CD4-positive, alpha-beta T cell treated with Interleukin-6 for 4 hours (primary cell): ENCODE results near the gene ADGRB3.
"Not testable (repeated sequence)": the region's sequence is repeated elsewhere in the genome, so short reads cannot be mapped to it uniquely, and the experiment has no call there.

Experiments
- DNase-seq: peaks from one replicate; pipeline ENCODE4 v3.0.0-alpha.2; 2020; ENCODE audit warnings: mixed read lengths

The ADGRB3 gene

GRCh38 chr6:69064226-69064625 lies 429.1 kb downstream of the ADGRB3 start:
- DNase-seq, result no peak

DNA sequence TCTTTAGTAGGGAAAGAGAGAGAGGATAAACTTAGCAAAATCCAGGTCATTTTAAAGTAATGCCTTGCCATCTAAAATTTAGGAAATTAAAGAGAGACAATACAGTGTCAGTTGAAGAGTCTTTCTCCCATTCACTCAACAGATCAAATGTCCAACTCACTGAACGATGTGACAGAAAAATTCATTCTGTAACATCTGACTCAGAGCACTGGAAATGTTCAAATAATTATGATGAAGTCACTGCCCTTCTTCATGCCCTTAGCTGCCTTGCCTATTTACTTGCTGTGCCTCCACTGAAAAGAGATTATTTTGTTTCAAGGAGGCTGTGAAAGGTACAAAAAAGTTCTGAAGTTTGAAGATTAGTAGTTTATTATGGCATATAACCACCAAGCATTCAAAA lies 434.8 kb downstream of the ADGRB3 start:
- DNase-seq, result no peak

GRCh38 chr6:69072796-69073195 lies 437.7 kb downstream of the ADGRB3 start:
- no peak for DNase-seq

- DNase-seq, result no peak
Measured at GRCh38 chr6:69084746-69085335, 449.8 kb downstream of the ADGRB3 start.

DNA sequence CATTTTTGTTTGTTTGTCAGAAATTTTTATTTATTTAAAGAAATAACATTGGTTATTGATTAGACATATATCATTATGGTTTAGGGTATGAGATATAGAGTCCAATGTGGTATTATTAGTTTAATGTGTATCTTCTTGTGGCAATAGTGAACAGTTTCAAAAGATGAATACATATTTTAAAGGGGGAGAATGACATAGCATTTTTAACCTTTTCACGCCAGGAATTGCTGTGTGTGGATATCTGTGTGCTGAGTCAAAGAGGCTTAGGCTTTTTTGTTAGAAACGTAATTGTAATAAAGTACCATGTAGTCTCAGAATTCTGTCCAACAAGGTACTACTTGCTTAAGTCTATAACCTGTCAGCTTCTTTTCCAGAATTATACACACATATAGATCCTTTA lies 451.6 kb downstream of the ADGRB3 start:
- DNase-seq, result no peak

DNA sequence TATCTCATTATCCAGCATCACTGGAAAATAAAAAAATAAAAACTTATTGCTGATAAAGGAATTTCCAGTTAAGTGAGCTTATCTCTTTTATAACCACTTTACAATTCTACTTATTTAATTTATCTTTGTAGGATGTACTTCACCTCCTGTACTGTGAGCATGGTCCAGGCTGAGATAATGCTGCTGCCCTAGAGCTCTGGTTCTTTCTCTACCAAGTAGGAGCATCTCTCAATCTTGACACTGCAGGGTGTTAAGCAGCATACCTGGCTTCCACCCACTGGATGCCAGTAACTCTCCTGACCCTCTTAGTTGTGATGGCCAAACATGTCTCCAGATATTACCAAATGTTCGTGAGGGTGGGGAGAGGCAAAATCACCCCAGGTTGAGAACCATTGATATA lies 454.5 kb downstream of the ADGRB3 start:
- no peak for DNase-seq

GRCh38 chr6:69090132-69090531 lies 455.1 kb downstream of the ADGRB3 start:
- no peak for DNase-seq

DNA sequence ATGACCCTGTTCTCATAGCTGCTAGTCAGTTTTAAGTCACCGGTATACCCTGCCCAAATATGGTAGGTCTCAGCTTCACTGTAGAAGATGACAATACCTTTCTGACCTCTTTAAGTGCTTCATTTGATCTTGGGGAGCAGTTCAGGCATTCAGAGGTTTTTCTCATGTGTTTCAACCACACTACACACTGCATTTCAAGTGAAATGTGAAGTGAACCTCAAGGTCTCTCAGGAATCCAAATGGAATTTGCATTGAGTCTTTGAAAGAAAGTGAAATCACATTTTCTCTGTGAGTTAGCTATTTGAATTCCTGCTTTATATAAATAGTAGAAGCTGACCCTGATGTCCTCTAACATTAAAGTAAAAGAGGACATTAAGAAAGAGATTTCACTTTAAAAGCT lies 461.6 kb downstream of the ADGRB3 start:
- DNase-seq, result no peak

GRCh38 chr6:69097948-69098347 lies 462.9 kb downstream of the ADGRB3 start:
- no peak for DNase-seq

- no peak for DNase-seq
Measured at GRCh38 chr6:69098910-69099309, 463.8 kb downstream of the ADGRB3 start.

GRCh38 chr6:69100772-69101171 lies 465.7 kb downstream of the ADGRB3 start:
- DNase-seq, result no peak

GRCh38 chr6:69102416-69102815 lies 467.3 kb downstream of the ADGRB3 start:
- DNase-seq, result no peak

DNA sequence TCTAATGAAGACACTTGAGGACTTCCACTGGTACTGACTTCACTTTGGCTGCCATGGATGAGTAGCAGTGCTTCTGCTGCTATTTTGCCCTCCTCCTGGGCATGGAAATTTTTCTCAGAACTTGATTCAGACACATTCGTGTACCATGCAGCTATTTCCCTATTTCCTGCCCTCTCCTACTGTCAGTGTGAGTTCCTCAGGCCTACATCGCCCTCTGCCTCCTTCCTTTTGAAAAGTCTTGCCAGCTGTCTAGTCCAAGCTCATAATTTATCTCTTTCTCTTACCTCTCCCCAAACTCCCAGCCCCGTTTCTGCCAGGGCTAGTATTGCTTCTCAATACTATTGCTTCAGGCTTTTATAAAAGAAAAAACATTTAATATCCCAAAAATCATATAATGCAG lies 470.2 kb downstream of the ADGRB3 start:
- no peak for DNase-seq

- no peak for DNase-seq
Measured at GRCh38 chr6:69106511-69106910, 471.4 kb downstream of the ADGRB3 start.

DNA sequence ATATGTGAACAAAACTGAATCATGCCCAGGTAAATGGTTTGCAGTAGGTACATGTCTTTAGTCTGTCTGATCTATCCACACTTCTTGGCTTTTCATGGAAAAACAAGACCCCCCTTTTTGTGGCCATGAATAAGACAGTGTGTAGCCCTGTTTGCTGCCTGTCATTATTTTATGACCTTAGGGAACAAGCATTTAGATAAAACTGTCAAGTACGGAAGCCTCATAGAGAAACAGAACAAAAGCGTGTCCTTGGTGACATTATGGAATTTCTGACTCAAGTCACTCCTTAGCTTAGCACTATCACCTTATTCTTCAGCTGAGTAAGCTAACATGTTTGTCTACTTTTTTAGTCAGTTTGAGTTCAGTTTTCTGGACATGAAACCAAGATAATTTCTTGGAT lies 476.2 kb downstream of the ADGRB3 start:
- DNase-seq, result no peak

GRCh38 chr6:69116658-69117057 lies 481.6 kb downstream of the ADGRB3 start:
- DNase-seq, result no peak

DNA sequence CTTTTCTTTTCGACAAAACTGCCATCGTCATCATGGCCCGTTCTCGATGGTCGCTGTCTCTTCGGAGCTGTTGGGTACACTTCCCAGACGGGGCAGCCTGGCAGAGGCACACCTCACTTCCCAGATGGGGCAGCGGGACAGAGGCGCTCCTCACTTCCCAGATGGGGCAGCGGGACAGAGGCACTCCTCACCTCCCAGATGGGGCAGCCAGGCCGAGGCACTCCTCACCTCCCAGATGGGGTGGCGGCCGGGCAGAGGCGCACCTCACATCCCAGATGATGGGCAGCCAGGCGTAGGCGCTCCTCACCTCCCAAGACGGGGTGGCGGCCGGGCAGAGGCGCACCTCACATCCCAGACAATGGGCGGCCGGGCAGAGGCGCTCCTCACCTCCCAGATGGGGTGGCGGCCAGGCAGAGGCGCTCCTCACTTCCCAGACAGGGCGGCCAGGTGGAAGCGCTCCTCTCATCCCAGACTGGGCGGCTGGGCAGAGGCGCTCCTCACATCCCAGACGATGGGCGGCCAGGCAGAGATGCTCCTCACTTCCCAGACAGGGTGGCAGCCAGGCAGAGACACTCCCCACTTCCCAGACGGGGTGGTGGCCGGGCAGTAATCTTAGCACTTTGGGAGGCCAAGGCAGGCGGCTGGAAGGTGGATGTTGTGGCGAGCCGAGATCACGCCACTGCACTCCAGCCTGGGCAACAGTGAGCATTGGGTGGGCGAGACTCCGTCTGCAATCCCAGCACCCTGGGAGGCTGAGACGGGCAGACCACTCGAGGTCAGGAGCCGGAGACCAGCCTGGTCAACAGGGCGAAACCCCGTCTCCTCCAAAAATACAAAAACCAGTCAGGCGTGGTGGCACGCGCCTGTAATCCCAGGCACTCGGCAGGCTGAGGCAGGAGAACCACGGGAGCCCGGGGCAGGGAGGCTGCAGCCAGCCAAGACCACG lies 486.7 kb downstream of the ADGRB3 start:
- not testable (repeated sequence) for DNase-seq

GRCh38 chr6:69122407-69122773 lies 487.3 kb downstream of the ADGRB3 start:
- no peak for DNase-seq

DNA sequence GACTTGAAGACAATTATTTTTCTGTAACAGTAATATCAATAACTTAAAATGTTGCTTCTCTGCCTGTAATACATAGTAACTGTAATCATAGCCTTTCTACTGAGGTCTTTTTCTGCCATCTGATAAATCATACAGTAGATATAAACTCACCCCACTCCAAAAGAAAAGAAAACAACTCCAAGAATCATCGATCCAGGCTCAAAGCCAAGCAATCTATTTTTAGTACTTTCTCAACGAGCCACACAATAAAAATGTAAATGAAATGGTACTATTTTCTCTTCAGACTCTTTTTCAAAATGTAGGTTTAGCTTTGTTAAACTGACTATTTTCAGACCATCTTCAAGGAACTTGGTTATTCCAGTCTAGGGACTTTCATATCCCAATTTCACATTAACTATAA lies 493.3 kb downstream of the ADGRB3 start:
- DNase-seq, result no peak

DNA sequence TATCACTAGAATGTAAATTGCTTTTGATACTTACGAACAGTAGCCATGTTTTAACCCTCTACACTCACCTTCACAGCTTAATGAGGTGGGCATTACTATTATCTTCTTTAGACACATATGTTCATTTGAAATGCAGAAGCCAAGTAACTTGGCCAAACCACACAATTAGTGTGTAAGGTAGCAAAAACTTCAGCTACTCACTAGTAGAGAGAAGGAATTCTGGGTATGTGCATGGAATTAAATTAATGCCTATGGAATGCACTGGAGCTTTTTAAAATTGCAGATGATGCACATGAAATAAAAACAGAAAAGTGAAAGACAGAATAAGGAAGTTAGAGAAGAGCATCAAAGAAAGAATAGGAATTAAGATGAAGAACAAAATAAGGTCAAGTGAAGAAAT lies 494.0 kb downstream of the ADGRB3 start:
- no peak for DNase-seq

DNA sequence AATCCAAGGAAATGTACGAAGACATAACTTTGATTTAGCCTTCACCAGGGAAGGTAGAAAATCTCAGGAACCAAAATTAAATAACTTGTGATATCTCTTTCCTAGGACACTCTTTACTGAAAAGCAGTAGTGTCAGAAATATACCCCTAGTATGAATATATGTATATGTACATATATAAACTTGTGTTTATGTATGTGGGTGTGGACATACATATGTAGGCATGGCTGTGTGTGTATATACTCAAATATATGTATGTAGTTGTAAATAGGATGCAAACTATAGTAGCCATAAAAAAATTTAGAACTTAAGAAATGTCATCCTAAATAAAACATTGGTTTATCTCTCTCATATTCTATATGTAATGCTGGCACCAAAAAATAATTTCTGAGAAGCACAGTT lies 500.8 kb downstream of the ADGRB3 start:
- DNase-seq, result no peak

DNA sequence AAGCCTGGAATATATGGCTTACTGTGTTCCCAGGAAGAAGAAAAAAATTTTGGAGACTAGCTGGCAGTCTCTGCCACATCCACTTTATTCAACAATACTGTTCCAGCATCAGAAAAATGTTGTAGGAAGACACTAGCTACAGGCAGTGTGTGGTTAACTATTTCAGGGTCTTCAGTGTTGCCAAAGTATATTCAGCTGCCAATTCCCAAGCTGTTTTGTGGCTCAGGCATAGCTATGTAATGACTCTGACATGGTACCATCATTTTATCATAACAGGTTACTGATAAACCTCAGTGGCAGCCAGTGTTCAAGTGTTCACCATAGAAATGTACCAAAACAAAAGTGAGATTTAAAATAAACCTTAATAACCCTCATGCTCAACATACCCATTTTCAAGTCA lies 503.1 kb downstream of the ADGRB3 start:
- no peak for DNase-seq

- DNase-seq, result no peak
Measured at GRCh38 chr6:69138893-69139494, 503.9 kb downstream of the ADGRB3 start.

DNA sequence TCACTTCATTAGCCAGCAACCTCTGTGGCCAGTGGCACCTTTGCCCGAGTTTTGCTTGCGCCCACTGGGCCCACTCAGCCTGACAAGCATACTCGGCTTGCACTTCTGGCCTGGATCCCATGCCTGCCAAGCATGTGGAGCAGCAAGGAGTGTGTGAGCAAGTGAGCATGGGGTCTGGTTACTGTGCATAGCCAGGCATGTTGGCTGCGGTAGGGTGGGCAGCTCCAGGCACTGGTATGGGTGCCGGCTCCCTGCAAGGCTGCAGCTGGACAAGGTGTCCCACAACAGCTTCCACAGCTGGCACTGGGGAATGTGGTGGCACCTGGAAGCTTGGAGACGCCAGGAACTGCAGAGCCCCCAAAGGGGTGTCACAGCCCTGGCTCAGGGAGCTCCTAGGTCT lies 510.0 kb downstream of the ADGRB3 start:
- DNase-seq, result no peak
